Ascending aorta (tissue), 2 donors: Measurements from ENCODE around the gene LRRC10B. TPM values are rescaled to one million over a fixed set of nuclear protein-coding genes. Genes with fewer than 3 reads are reported as not detected.

ENCODE experiments used
- DNase-seq, 2 donors: peaks; one replicate each; pipeline ENCODE4 v3.0.0-alpha.2; 2019; ENCODE audit warnings: low spot score in 2 of 2
- H3K27ac ChIP-seq, 2 donors: fragments of 200-600 bp; sonication (generic); one replicate each; pipeline ENCODE4 v1.5.1; 2016 to 2017; ENCODE audit warnings: mild to moderate bottlenecking in 1 of 2
- H3K27me3 ChIP-seq: fragments of 200-600 bp; sonication (generic); one replicate; pipeline ENCODE4 v1.5.1; 2017
- H3K36me3 ChIP-seq, 2 donors: fragments of 200-600 bp; sonication (generic); one replicate each; pipeline ENCODE4 v1.5.1; 2016
- H3K4me1 ChIP-seq, 2 donors: fragments of 200-600 bp; sonication (generic); one replicate each; pipeline ENCODE4 v1.5.1; 2016 to 2017; ENCODE audit warnings: mild to moderate bottlenecking in 1 of 2
- H3K4me3 ChIP-seq, 2 donors: fragments of 200-600 bp; sonication (generic); one replicate each; pipeline ENCODE4 v1.5.1; 2016 to 2017; ENCODE audit warnings: mild to moderate bottlenecking in 1 of 2
- H3K9me3 ChIP-seq, 2 donors: fragments of 200-600 bp; sonication (generic); one replicate each; pipeline ENCODE4 v1.5.1; 2016
- CTCF ChIP-seq, 3 experiments: fragments of 200-600 bp in 2 of 3; fragments of 450-650 bp in 1 of 3; sonication (generic) in 2 of 3; IDR thresholded peaks; one replicate each; pipeline ENCODE4 v1.5.1; 2016 to 2019; ENCODE audit warnings: antibody characterized with exemption in 3 of 3, mild to moderate bottlenecking in 1 of 3, moderate library complexity in 1 of 3
- intact Hi-C: fragments of 100-400 bp; cut with DNase I; formaldehyde crosslinking; loops from one replicate; pipeline ENCODE4 v1.15.1; 2023
- total RNA-seq: library from RNA; depleted of rRNA; stranded (reverse); fragments of >200 nt; gene quantifications from one replicate; pipeline ENCODE4 v1.1.0, GENCODE V29; 2016

LRRC10B gene
- total RNA-seq, 1 donor from 2014 or later = 0.85 TPM

DNA sequence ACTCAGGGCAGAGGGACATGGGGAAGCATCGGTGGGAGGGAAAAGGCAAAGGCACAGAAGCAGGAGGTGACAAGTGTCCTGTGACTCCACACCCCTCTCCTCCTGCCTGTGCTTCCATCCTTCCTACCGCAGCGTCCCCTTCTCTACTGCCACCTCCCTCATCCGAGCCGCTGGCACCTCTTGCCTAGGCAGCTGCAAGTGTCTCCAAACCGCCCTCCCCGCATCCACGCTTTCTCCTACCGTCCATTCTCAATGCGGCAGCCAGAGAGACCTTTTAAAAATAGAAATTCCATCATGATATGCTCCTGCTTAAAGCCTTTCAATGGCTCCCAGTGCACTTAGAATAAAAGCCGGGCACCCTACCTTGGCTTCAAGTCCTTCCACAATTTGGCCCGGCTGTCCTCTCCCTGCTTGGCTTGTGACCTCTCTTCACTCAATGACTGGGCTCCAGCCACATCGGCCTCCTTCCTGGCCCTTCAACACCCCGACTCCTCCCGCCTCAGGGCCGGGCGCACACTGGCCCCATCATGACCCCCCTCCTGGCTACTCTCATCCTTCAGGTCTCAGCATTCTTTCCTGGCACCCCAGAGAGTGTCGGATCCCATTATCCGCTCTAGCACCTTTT, 16.5 kb downstream of the LRRC10B start:
- H3K36me3 ChIP-seq = no peaks in the 10 kb centered on the region
- H3K27ac ChIP-seq = no peak overlapping the region
- no peaks in the 10 kb centered on the region for H3K4me1 ChIP-seq
- no peak overlapping the region for H3K4me3 ChIP-seq
- DNase-seq = no peak
- H3K27me3 ChIP-seq = no peaks in the 10 kb centered on the region
- no peaks in the 10 kb centered on the region for H3K9me3 ChIP-seq
- no peak for TF ChIP-seq CTCF (IDR thresholded peaks at IDR 0.05)
- intact Hi-C loops = no loop called here

DNA sequence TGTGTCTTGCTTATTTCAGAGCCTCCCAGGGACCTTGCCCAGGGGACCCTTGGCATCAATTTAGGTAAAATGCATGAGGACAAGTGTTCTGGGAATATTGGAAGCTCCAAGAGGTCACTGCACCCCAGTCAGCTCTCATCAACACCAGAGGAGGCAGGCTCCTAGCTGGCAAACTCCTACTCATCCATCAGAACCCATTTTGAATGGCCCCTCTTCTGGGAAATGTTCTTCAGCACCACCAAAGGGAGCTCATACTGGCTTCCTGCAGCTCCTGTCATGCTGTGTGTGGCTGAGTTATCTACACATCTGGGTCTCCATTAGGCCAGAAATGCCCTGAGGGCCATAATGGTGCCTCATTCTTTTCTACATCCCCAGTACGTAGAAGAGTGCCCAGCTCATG, 17.7 kb downstream of the LRRC10B start:
- H3K27me3 ChIP-seq = no peaks in the 10 kb centered on the region
- H3K4me1 ChIP-seq = no peaks in the 10 kb centered on the region
- no peak for DNase-seq
- no peak for TF ChIP-seq CTCF (IDR thresholded peaks at IDR 0.05)
- no peaks in the 10 kb centered on the region for H3K36me3 ChIP-seq
- intact Hi-C loops = no loop called here
- no peak overlapping the region for H3K27ac ChIP-seq
- no peaks in the 10 kb centered on the region for H3K9me3 ChIP-seq
- H3K4me3 ChIP-seq = no peak overlapping the region

GRCh38 chr11:61526956-61527731, 18.6 kb downstream of the LRRC10B start:
- H3K27me3 ChIP-seq = no peaks in the 10 kb centered on the region
- intact Hi-C loops = no loop called here

DNA sequence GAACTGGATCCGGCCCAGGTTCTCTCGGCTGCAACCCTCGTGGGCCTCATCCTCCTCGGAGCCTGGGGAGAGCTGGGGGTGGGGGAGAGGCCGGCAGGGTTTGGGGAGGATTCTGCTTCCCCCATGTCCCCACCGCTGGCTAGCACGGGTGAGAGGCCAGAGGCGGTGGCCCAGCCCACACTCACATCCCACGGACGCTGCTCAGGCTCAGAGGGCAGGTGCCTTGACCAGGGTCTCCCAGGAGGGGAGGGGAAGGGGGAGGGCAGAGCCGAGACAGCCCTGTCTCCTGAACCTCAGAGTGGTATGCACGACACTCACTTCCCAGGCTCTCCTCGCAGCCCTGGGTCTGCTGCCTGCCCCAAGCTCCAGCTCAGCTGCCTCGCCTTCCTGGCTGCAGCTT, 19.6 kb downstream of the LRRC10B start:
- TF ChIP-seq CTCF (IDR thresholded peaks at IDR 0.05) = no peak
- intact Hi-C loops = no loop called here
- Histone ChIP-seq H3K4me3 (no peak overlapping the region), H3K36me3 (no peaks in the 10 kb centered on the region), H3K27me3 (no peaks in the 10 kb centered on the region), H3K27ac (no peak overlapping the region), H3K4me1 (no peaks in the 10 kb centered on the region), H3K9me3 (no peaks in the 10 kb centered on the region)
- no peak for DNase-seq

More at GRCh38 chr11:61526956-61527731, 18.6 kb downstream of the LRRC10B start:
- Histone ChIP-seq H3K9me3 (no peaks in the 10 kb centered on the region), H3K4me1 (no peaks in the 10 kb centered on the region), H3K27ac (no peak overlapping the region), H3K4me3 (no peak overlapping the region), H3K36me3 (no peaks in the 10 kb centered on the region)
- no peak for DNase-seq
- no peak for TF ChIP-seq CTCF (IDR thresholded peaks at IDR 0.05)

- DNase-seq = no peak
- Histone ChIP-seq H3K27ac (no peak overlapping the region), H3K27me3 (no peaks in the 10 kb centered on the region), H3K4me1 (no peaks in the 10 kb centered on the region), H3K36me3 (no peaks in the 10 kb centered on the region), H3K4me3 (no peak overlapping the region), H3K9me3 (no peaks in the 10 kb centered on the region)
- no peak for TF ChIP-seq CTCF (IDR thresholded peaks at IDR 0.05)
- intact Hi-C loops = no loop called here
Measured at GRCh38 chr11:61529537-61530225, 21.1 kb downstream of the LRRC10B start.
